GM21515 (cell line): Measurements from ENCODE around the gene MACROD2.

ENCODE experiments used
- ATAC-seq: cut with Tn5 transposase; IDR thresholded peaks from one replicate; pipeline ENCODE4 v1.9.1; 2021; ENCODE audit not compliant: unreplicated experiment

The MACROD2 gene

DNA sequence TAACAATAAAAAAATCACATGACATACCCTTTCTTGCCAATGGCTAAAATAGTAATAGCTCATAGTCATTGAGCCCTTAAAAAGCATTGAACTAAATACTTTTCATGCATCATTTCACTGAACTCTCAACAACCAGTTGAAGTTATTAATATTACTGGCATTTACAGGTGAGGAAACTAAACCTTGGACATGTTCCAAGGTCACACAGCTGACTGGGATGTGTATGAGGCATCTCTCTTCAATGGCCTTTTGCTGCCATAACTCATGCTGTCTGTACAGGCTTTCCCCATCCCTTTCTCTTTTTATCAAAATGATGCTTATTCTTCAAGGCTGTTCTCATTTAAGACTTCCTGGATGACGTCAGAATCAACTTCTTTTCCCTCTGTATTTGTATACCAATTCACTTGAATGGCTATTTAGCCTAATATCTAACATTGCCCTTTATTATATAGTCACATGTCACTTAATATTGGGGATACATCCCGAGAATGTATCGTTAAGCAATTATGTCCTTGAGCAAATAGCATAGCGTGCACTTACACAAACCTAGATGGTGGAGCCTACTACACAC, 2101.5 kb downstream of the MACROD2 start:
- no peak for ATAC-seq

- ATAC-seq: no peak
Observed at GRCh38 chr20:16097788-16098187, 2102.5 kb downstream of the MACROD2 start.

DNA sequence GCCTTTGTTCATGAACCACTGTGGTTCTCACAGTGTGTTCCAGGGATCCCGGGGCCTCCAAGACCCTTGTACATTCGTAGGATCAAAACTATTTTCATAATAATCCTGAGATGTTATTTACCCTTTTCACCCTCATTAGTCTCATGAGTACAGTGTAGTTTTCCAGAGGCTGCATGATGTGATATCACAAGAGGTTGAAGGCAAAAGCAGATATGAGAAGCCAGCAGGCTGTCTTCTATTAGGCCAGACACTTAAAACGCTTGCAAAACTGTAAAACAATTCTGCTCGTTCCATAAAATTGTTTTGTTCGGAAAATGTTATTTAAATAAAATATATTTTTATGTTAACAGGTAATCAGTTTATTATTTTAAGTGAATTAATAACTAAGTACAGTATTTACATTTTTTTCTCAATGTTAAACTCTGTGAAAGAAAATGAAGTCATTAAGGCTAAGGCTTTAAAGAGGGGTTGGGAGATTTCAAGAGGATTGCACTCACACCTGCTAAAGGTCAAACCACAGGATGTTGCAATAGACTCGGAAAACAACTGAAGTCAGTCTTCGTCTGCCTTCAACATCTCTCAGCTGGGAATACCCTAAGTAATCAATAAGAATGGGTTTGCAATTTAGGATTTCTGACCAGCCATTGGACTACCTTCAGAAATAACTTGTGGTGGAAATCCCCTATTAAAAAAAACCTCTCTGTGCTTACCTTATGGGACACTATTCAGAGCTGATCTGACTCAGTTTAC, 2103.7 kb downstream of the MACROD2 start:
- no peak for ATAC-seq

- ATAC-seq: no peak
Observed at GRCh38 chr20:16100111-16100510, 2104.8 kb downstream of the MACROD2 start.

DNA sequence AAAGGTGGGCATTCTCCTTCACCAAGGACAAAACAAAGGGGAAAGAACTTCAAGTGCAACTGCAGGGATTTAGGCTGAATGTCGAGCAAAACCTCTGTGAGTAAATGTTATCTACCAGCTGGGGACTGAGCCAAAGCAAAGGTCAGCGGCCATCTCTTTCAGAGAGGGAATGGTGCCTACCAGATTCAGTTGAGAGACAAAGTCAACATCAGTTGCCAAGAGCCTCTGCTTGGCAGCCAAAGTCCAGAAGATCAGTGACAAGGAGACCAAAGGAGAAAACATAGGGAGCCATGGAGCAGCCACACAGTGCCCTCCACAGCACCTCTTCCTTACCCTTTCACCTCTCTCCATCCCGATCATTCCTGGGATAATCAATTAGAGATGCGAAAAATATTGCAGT, 2105.5 kb downstream of the MACROD2 start:
- ATAC-seq: no peak
